Peyer's patch (tissue), 4 donors: ENCODE data around the gene SMAD2. TPM values are rescaled to one million over a fixed set of nuclear protein-coding genes. Genes with fewer than 3 reads are reported as not detected.

Source experiments
- DNase-seq, 3 donors: peaks; one replicate each; pipeline ENCODE4 v3.0.0-alpha.2; 2017 to 2019
- H3K27ac ChIP-seq, 4 donors: fragments of 200-600 bp; sonication (generic); one replicate each; pipeline ENCODE4 v1.5.1; 2016 to 2019
- H3K27me3 ChIP-seq, 2 donors: fragments of 200-600 bp; sonication (generic); one replicate each; pipeline ENCODE4 v1.5.1; 2019
- H3K36me3 ChIP-seq, 3 donors: fragments of 200-600 bp; sonication (generic); one replicate each; pipeline ENCODE4 v1.5.1; 2016 to 2019
- H3K4me1 ChIP-seq, 4 donors: fragments of 200-600 bp; sonication (generic); one replicate each; pipeline ENCODE4 v1.5.1; 2016 to 2019
- H3K4me3 ChIP-seq, 4 donors: fragments of 200-600 bp; sonication (generic); 1 replicate in 3 of 4; 2 replicates in 1 of 4; pipeline ENCODE4 v1.5.1; 2016 to 2019; ENCODE audit warnings: mild to moderate bottlenecking in 1 of 4
- H3K9me3 ChIP-seq, 4 donors: fragments of 200-600 bp; sonication (generic); one replicate each; pipeline ENCODE4 v1.5.1; 2016 to 2019; ENCODE audit warnings: mild to moderate bottlenecking in 1 of 4
- POLR2A ChIP-seq, 2 donors: fragments of 450-650 bp; IDR thresholded peaks; one replicate each; pipeline ENCODE4 v1.5.1; 2017; ENCODE audit warnings: antibody characterized with exemption in 2 of 2, mild to moderate bottlenecking in 2 of 2, moderate library complexity in 2 of 2
- total RNA-seq, 4 donors: library from RNA; depleted of rRNA; stranded (reverse); fragments of >200 nt; gene quantifications; one replicate each; pipeline ENCODE4 v1.1.0, GENCODE V29; 2016
- TF ChIP-seq, protein P1 (sequence below), 6 experiments: fragments of 450-650 bp in 4 of 6; fragments of 200-600 bp in 2 of 6; sonication (generic) in 1 of 6; IDR thresholded peaks; one replicate each; pipeline ENCODE4 v1.5.1; 2017 to 2019; ENCODE audit warnings: antibody characterized with exemption in 6 of 6, mild to moderate bottlenecking in 3 of 6, moderate library complexity in 1 of 6

The SMAD2 gene
- total RNA-seq, 4 donors from 2014 or later = 26.9 to 53.6 (median 38.6) TPM

DNA sequence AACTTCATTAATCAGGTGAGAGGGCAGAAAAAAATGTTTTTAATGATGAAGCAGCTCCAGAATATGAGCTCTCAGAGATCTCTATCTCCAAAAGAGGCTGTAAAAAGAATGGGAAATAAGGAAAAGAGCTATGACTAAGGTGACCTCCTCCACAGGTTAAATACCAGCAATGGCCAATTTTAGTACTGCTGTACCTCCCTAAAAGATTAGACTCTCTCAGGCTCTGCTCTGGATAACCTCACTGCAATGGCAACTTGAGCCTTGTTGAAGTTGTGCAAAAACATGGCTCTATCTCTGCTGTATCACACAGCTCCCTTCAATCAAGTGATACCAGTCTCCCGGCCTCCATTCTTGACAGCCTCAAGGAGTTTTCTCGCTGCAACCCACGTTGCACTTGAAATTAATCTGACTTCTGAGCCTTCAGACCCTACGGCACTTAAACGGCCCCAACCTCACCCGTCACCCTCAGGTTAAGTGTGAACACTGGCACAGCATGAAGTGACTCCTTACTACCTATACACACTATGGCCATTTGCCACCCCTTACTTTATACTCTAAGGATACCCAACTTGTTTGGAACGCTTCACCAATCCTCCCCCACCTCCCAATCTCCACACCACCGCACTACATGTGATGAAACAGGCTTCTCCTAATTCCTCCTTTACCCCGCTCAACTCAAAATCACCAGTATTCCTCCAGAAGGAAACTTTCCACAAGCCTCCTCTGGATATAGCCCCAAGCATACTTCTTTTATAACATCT is 36.3 kb downstream of the SMAD2 start:
- Histone ChIP-seq H3K36me3 (peaks cover 0 to 20% (median 0%) of the 10 kb centered on the region in 3 donors), H3K4me3 (no peak overlapping the region), H3K27ac (no peak overlapping the region), H3K27me3 (no peaks in the 10 kb centered on the region), H3K4me1 (no peaks in the 10 kb centered on the region), H3K9me3 (no peaks in the 10 kb centered on the region)
- DNase-seq = no peak
- TF ChIP-seq, protein P1, sequence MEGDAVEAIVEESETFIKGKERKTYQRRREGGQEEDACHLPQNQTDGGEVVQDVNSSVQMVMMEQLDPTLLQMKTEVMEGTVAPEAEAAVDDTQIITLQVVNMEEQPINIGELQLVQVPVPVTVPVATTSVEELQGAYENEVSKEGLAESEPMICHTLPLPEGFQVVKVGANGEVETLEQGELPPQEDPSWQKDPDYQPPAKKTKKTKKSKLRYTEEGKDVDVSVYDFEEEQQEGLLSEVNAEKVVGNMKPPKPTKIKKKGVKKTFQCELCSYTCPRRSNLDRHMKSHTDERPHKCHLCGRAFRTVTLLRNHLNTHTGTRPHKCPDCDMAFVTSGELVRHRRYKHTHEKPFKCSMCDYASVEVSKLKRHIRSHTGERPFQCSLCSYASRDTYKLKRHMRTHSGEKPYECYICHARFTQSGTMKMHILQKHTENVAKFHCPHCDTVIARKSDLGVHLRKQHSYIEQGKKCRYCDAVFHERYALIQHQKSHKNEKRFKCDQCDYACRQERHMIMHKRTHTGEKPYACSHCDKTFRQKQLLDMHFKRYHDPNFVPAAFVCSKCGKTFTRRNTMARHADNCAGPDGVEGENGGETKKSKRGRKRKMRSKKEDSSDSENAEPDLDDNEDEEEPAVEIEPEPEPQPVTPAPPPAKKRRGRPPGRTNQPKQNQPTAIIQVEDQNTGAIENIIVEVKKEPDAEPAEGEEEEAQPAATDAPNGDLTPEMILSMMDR (IDR thresholded peaks at IDR 0.05) = no peak
- no peak for TF ChIP-seq POLR2A (IDR thresholded peaks at IDR 0.05)

DNA sequence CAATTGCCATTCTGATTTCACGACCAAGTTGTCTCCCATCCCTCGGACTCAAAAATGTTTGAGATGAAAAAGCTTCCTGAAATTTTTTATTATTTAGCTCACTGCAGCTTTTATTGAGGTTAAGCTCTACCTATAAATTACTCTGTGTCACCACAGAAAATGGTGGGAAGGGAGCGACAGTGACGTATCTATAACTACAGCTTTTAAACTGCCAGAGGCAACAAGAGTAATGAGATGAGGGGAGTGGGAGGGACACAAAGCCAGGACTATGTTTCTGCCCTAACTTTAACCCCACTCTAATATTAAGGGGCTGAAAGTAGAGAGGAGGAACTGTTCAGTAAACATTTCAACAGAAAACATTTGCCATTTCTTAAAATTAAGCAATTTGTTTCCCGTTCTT is 37.4 kb downstream of the SMAD2 start:
- no peak overlapping the region for H3K27ac ChIP-seq
- TF ChIP-seq, protein P1 (IDR thresholded peaks at IDR 0.05) = no peak
- no peak for TF ChIP-seq POLR2A (IDR thresholded peaks at IDR 0.05)

DNA sequence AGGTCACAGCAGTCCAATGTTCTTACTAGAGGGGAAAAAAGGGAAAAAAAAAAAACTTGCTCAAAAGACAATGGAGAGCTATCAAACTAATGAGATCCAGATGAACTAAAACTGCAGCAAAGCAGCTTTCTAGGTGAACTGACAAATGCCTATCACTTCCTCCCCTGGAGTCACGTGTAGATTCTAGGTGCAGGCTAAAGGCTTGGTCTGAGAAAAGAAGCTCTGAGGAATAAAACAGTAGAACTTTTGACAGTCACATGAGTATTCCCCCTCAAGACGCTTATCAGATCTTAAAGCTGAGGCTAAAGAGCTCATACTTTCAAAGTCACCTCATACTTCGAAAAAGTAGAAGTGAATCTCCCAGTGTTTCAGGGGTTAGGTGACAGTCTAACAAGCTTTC is 42.3 kb downstream of the SMAD2 start:
- H3K36me3 ChIP-seq = peaks cover 0 to 10% (median 0%) of the 10 kb centered on the region in 3 donors
- H3K4me3 ChIP-seq = no peak overlapping the region
- no peaks in the 10 kb centered on the region for H3K27me3 ChIP-seq
- no peaks in the 10 kb centered on the region for H3K4me1 ChIP-seq
- H3K27ac ChIP-seq = no peak overlapping the region
- H3K9me3 ChIP-seq = no peaks in the 10 kb centered on the region
- TF ChIP-seq POLR2A (IDR thresholded peaks at IDR 0.05) = no peak
- TF ChIP-seq, protein P1 (IDR thresholded peaks at IDR 0.05) = no peak
- DNase-seq = no peak

More for the DNA sequence above, 37.4 kb downstream of the SMAD2 start:
- no peak for DNase-seq
- Histone ChIP-seq H3K36me3 (peaks cover 0 to 20% (median 0%) of the 10 kb centered on the region in 3 donors), H3K9me3 (no peaks in the 10 kb centered on the region), H3K4me3 (no peak overlapping the region), H3K27me3 (no peaks in the 10 kb centered on the region), H3K4me1 (no peaks in the 10 kb centered on the region)

DNA sequence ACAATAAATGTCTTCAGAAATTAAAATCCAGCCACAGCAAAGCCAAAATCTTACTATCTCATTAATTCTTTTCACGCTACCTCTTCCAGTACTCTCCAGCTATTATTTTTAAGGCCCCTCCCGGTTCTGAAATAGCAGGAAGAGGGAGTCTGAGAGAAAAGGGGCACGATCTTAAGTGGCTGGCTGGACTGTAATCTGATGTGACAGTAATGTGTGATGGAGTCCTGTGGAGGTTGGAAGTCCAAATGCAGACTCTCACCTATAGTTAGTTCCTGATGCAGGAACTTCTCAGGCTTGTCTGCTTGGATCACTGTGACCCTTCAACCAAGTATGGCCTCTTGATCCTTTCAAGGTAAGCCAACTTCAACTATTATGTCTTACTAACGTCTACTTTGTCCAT is 43.2 kb downstream of the SMAD2 start:
- no peak overlapping the region for H3K27ac ChIP-seq
- H3K4me3 ChIP-seq = no peak overlapping the region
- no peaks in the 10 kb centered on the region for H3K27me3 ChIP-seq
- peaks cover 0 to 20% (median 0%) of the 10 kb centered on the region in 3 donors for H3K36me3 ChIP-seq
- TF ChIP-seq POLR2A (IDR thresholded peaks at IDR 0.05) = no peak
- no peaks in the 10 kb centered on the region for H3K9me3 ChIP-seq
- no peak for DNase-seq
- no peaks in the 10 kb centered on the region for H3K4me1 ChIP-seq

DNA sequence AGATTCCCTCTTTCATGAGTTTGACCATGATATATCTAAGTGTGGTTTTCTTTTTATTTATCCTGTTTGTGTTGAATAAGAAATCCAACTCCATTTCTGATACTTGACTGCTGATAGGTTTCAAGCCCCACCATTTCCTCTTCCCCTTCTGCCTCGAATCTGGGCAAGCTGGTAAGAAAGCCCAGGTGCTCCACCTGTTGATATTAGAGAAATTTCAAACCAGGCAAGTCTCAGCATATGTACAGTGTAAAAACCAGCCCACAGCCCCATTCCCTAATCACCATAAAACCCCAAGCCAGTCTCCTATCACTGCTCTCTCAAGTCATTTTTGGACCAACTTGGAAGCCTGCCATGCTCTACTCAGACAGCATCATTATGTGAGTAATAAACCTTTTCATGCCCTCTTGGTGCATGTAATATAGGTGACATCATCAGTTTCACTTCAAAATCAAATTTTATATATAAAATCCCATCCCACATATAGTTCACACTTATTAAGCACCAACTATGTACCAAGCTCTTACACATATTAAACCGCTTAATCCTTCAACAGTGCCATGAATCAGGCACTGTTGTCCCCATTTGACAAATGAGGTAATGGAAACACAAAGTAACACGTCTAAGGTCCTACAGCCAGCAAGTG is 46.6 kb downstream of the SMAD2 start:
- H3K9me3 ChIP-seq = no peaks in the 10 kb centered on the region

More for the DNA sequence above, 46.6 kb downstream of the SMAD2 start:
- DNase-seq = no peak
- H3K4me3 ChIP-seq = no peak overlapping the region
- H3K4me1 ChIP-seq = no peaks in the 10 kb centered on the region
- no peaks in the 10 kb centered on the region for H3K27me3 ChIP-seq
- H3K36me3 ChIP-seq = peaks cover 0 to 13% (median 0%) of the 10 kb centered on the region in 3 donors
- H3K27ac ChIP-seq = no peak overlapping the region
- no peak for TF ChIP-seq POLR2A (IDR thresholded peaks at IDR 0.05)
- TF ChIP-seq, protein P1 (IDR thresholded peaks at IDR 0.05) = no peak
